NOMO-1 treated with DMSO at 0.1 percent for 48 hours (cell line): ENCODE results near the gene MFN2.
A peak's percentile ranks its signal among the peaks of the same experiment; 100 is the strongest.
"Not testable (repeated sequence)": the region's sequence is repeated elsewhere in the genome, so short reads cannot be mapped to it uniquely, and the experiment has no call there.

Experiments used
- DNase-seq: peaks from one replicate; lab custom pipeline; 2025; ENCODE audit not compliant: unreplicated experiment; lab: John Stamatoyannopoulos, UW

Gene MFN2

DNA sequence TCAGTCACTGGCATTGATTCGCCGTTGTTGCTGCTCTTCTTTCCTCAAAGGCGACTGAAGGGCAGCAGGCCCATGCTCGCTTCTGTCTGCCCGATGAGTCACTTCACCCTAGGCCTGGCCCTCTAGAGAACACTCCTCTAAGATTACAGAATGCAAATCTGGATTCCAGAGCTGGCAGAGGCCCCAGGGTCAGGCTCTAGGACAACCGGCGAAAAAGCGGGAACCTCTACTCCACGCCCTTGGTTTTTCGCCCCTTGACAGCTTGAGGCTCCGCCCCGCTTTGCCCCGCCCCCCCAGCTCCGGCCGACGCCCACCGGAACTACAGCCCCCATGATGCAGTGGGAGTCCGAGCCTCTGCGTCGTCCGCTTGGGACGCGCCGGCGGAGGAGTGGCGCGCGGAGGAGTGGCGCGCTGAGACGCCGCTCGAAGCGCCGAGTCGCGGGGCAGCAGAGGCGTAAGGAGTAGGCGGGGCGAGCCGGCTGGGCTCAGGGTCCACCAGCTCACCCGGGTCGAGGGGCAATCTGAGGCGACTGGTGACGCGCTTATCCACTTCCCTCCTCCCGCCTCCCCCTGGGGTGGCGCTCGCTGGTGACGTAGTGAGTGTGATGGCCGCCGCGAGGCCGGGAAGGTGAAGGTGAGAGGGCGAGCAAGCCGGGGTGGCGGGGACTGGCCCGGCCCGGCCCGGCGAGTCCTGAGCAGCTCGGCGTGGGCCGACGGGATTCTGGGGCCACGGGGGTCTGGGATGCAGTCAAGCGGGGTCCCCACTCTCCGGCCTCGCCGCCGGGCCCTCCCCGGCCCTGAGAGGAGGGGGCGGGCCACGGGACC is at the start of gene MFN2:
Gene MFN2, plus strand, starts transcription at position 594 of the 825 bp plus-strand sequence. CDS start 8,725 bp downstream, outside the sequence.
- peak; percentile 97 for DNase-seq

DNA sequence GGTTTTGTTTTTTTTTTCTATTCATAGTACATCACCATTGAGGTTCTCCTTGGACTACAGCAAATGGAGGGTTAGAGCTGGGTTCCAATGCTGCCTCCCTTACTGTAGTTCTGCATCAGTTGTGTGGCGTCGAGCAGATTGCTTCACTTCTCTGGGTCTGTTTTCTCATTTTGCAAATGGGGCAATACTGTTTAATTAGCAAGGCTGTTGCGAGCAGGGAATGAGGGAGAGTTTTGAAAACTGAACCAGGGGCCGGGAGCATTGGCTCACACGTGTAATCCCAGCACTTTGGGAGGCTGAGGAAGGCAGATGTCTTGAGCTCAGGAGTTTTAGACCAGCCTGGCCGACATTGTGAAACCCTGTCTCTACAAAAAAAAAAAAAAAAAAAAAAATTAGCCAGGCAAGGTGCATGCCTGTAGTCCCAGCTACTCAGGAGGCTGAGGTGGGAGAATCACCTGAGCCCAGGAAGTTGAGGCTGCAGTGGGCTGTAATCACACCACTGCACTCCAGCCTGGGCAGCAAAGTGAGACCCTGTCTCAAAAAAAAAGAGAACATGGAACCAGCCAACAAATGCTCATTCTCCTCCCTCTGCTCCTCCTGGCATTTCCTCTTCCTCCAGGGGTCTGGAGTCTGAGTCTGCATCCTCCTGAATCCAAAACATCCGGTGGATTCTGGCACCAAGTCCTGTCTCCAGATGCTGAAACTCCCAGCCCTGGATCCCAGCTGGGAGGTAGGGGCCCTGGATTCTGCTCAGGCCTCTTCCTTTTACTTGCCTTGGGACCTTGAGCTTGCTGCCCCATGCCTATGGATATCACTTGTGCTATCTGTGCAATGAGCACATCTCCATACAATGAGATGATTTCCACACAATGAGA is 49.4 kb upstream of the MFN2 start:
- no peak for DNase-seq

DNA sequence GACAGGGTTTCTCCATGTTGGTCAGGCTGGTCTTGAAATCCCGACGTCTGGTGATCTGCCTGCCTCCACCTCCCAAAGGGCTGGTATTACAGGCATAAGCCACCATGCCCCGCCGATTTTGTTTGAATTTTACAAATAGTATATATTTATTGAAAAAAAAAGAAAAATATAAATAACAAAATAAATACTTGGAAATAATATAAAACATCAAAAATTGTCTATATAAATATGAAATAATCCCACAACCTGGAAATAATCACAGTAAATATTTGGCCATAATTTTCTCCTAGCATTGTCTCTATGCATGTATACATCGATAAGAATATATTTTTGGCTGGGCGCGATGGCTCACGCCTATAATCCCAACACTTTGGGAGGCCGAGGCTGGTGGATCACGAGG is 48.4 kb upstream of the MFN2 start:
- no peak for DNase-seq

DNA sequence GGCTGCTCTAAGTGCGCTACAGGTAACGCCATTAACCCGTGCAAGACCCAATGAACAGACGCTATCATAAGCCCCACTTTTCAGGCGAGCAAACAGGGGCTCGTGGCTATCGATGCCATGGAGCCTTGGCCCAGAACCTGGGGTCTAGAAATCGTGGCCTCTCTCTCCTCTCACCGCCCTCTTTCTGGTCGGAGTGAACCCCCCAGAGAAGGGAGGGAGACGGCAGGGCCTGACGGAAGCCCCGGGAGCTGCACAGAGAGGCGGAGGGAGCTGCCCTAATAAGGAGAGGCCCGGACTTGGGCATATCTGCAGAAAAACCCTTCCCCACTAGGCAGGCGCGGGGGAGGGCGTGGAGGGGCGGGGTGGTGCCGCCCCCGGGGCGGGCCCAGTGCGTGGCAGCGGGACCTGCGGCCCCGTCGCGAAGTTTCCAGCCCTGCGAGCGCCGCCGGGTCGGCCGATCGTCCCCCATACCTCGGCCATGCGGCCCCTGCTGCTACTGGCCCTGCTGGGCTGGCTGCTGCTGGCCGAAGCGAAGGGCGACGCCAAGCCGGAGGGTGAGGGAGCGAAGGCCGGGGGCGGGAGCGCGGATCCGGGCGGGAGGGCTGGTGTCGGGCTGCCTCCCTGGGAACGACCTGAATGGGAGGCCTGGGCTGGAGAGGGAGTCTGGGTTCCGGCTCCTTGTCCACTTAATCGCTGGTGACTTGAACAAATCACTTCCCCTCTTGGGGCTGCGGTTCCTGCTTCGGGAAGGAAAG is 45.8 kb upstream of the MFN2 start, which contains the start of gene PLOD1:
Gene PLOD1, plus strand, starts transcription at position 416 of the 755 bp plus-strand sequence. Its CDS starts 63 bp downstream, at position 479.
- peak; percentile 75 for DNase-seq

DNA sequence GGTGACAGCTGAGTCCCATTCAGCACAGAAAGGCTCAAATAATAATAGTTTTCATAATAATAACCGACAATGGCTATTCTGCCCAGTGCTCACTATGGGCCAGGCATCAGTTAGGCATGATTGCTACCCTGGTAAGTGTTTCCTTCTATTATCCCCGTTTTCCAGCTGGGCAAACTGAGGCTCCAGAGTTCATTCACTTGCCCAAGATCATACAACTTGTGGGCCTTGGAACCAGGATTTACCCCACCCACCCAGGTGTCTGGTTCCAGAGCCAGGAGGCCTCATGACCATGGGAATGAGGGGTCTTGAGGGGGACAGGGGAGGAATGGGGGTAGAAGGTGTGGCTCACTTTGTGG is 45.2 kb upstream of the MFN2 start:
- DNase-seq, result no peak

DNA sequence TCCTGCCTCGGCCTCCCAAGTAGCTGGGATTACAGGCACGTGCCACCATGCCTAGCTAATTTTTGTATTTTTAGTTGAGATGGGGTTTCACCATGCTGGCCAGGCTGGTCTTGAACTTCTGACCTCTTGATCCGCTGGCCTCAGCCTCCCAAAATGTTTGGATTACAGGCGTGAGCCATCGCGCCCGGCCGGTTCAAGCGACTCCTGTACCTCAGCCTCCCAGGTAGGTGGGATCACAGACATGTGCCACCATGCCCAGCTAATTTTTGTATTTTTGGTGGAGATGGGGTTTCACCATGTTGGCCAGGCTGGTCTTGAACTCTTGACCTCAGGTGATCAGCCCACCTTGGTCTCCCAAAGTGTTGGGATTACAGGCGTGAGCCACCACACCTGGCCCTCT is 44.5 kb upstream of the MFN2 start:
- not testable (repeated sequence) for DNase-seq

DNA sequence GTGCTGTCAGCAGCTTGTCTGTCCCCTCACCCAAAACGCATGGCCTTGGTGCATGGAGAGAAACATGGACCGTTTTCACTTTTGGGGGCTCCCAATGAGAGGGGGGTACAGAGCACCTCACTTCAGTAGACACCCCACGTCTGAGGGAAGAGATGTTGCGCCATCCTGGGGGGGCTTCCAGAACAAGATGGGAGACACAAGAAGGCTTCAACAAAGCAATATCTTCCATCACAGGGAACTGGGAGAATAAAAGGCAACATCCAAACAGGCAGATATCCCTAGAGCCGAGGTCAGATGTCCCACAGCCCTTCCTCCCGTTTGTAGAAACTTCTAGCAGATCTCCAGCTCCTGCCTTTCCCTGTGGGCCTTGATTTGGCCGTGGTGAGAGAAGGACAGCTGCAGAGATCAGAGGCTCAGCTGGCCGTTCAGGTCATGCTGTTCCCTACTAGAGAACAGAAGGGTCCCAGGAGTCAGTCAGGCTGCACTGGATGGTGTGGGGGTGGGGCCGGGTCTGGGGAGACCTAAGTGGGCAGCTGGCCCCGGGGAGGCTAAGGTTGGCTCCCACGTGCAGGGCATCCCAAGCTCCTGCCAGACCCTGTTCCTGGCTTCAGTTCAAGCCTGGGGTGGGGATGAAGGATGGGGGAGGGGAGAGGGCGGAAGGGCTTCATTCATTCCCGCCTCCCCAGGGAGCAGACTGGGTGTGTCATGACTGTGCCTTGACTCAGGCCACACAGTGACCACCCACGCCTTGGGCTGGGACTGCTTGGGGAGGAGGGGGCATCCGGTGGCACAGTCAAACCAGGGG is 41.3 kb upstream of the MFN2 start:
- DNase-seq, result no peak

DNA sequence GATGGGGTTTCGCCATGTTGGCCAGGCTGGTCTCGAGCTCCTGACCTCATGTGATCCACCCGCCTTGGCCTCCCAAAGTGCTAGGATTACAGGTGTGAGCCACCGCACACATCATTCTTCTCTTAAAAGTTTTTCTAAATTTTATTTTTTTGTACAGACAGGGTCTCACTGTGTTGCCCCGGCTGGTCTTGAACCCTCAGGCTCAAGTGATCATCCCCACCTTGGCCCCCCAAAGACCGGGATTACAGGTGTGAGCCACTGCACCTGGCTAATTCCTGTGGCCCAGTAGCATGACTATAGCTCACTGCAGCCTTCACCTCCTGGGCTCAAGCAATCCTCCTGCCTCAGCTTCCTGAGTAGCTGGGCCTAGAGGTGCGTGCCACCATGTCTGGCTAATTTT is 40.5 kb upstream of the MFN2 start:
- DNase-seq, result not testable (repeated sequence)

DNA sequence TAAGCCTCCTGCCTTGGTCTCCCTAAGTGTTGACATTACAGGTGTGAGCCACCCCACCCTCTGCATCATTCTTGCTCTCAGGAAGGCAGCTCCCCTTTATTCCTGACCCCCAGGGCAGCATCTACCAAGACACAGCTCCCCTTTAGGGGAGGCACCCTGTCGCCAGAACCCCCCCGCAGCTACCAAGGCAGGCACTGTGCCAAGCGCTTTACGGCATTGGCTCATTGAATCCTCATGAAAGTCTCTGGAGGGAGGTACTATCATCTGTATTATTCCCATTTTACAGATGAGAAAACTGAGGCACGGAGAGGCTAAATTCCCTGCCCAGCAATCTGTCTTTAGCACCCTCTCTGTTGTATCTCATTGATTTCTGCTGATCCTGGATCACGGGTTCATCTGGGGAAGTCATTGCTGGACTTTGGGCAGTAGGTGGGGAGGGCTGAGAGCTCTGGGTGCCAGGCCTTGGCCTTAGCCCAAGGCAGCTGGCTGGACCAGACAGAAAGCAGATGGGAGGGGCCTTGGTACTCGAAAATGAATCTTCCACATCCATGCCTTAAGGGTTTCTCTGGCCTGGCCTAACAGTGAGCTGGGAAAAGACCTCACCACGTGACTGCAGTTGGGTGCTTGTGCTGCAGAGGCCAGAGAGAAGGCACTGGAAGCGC is 39.9 kb upstream of the MFN2 start:
- DNase-seq, result no peak

DNA sequence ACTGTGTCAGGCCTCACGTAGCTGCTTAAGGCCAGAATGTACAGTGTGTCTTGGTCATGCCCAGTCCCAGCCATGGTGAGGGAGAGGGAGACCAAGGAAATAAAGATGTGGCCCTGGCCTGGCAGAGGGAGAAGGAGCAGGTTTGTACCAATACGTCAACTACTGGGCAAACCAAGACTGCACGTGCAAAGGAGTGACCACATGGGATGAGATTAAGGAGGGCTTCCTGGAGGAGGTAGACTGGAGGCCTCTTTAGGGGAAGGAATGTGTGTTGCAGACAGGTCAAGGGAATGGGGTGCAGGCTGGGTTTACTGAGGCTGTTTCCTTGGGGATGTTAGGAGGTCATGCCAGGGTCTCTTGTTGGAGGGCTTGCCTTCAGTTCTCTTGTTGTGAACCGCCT is 38.0 kb upstream of the MFN2 start:
- no peak for DNase-seq

DNA sequence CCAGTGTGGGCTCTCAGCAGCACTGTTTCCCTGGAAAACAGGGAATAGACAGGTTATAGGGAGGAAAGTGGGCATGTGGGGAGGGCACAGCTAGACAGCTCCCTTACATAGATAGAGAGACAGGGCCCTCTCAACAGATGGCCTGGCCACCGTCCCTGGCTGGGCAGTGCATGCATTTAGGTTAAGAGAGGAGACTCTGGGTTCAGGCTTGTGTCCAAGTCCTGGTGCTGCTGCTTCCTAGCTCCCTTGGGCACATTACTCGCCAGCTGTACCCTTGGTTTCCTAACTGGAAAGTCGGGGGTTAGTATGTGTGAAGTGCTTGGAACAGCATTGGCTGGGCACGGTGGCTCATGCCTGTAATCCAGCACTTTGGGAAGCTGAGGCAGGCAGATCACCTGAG is 36.6 kb upstream of the MFN2 start:
- DNase-seq, result no peak

DNA sequence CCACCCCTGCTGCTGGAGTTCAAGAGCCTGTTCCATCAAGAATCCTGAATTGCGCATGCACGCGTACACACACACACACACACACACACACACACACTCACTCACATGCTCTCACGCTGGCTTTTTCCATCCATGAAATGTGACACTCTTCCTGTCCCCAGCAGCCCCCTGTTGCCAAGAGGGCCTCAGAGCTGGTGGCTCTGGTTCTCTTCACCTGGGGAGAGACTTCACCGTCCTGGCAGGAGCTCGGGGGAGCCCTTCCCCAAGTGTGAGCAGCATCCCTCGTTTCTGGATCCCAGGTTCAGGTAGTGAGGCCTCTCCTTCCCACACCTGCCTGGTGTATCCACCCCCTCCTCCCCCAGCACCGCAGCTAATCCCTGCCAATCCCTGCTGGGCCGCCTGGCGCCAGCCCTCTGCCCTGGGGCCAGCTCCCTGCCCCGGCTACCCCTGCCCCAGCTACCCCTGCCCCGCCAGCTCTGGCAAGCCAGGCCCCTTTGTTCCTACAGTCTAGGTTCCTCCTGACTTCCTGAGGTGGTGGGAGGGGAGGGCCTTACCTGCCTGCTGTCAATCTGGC is 35.8 kb upstream of the MFN2 start:
- DNase-seq, result no peak

DNA sequence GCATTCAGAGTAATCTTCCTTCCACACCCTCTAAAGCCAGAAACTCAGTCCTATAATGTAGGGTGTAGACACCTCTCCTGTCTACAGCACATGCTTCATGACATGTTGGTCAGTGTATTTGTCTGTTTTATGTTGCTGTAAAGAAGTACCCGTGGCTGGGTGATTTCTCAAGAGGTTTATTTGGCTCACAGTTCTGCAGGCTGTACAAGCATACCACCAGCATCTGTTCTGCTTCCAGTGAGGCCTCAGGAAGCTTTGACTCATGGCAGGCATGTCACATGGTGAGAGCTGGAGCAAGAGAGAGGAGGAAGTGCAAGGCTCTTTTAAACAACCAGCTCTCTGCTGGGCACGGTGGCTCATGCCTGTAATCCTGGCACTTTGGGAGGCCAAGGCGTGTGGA is 33.6 kb upstream of the MFN2 start:
- no peak for DNase-seq

DNA sequence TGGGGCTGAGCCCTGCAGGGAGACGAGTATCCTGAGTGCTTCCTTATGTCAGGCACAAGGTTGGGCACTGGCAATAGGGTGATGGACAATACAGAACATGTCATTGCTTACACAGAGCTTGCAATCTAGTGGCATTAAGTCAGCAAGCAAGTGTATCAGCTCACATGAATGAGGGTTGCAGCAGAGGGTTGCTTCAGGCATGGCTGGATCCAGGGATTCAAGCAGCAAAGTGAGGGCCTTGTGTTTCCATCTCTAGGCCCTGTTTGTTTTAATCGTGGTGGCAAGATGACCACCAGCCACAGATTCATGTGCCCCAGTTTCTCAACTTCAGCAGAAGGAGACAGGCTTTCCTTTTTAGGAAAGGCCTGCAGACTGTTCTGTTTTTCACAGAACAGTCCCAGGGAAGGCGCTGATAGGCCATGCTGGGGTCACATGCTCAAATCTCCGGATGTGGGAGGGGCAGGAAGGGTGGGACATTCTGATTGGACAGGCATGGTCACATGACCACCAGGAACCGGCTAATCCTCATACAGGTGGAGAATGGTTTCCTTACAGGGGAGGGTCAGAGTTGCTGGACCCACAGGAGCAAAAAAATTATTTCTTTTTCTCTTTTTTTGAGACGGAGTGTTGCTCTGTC is 31.3 kb upstream of the MFN2 start:
- DNase-seq, result peak; percentile 15

DNA sequence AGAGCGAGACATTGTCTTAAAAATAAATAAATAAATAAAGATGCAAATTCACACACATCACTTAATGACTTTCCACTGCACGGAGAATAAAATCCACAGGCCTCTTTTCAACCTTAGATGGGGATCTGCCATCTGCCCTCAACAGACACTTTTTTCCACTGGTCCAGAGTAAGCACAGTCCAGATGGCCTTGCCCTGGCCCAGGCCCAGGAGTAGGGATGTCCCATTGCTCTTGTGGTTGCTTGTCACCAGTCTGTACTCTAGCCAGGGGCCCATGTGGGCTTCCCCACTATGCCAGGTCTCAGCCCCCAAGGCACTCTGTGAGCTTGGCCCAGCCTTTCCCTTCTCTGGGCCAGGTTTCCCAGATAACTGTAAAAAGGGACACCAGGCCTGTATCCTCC is 28.3 kb upstream of the MFN2 start:
- no peak for DNase-seq

DNA sequence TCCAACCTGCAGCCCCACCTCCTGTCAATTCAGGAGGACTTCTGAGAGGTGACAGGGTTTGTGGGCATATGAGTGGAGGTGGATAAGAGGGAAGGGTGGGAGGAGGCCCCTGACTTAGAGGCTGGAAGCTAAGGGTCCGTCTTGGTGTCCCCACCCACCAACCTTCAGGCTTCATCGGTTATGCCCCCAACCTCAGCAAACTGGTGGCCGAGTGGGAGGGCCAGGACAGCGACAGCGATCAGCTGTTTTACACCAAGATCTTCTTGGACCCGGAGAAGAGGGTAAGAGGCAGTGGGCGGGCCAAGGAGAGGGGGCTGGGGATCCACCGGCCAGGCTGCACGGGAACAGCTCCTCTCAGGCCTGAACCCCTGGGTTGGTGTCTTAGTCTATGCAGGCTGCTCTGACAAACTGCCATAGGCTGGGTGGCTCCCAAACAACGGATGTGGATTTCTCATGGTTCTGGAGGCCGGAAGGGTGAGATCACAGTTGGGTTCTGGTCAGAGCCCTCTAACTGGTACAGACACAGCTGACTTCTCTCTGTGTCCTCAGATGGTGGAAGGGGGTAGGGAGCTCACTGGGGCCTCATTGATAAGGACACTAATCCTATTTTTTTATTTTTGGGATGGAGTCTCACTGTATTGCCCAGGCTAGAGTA is 27.7 kb upstream of the MFN2 start:
- no peak for DNase-seq

DNA sequence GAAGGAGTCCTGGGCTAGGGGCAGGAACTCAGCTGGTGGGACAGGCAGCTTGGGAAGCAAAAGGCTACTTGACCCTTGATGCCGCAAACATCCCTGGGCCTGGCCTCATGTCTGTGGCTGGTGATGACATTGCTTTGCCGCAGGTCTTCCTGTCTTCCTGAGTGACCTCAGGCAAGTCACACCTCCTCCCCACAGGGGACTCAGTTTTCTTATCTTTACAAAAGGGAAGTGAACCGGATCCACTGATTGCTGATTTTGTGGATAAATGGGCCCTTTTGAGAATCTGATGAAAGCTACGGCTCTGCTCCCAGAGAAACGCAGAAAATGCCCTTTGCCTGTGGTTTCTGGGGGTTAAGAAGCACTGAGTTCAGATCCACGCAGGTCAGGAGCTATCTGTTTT is 25.0 kb upstream of the MFN2 start:
- peak; percentile 32 for DNase-seq

DNA sequence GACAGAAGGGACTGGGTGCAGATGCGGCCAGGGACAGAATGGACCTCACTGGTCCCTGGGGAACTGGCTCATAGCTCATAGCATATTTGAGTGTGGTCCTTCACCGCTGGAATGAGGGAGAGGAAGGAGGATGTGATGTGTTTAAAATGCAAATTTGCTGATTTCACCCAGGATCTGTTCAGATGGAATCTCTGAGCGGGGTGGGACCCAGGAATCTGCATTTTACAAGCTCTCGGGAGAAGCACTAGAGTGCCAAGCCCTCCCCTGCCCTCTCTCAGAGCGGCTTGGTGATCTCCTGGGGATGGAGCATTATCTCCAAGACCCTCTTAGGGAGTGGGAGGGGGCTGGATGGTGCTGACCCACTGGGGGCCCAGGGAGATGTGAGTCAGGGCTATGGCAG is 22.8 kb upstream of the MFN2 start:
- DNase-seq, result no peak

DNA sequence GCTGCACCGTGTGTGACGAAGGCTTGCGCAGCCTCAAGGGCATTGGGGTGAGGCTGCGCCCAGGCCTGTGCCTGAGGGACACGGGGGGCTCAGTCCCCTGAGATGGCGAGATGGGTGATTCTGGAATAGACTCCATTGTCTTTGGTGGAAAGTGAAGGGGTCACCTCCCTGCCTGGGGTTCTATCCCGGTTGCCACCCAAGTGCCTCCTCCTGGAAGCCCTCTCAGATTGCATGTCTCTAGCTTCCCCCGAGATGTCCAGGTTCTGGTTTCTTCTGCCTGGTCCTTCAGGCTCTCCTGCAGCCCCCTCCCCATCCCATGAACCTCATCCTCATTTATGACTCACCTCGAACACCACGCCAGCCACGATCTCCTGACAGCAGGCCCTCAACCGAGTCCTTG is 22.3 kb upstream of the MFN2 start:
- no peak for DNase-seq
